COLO668 (cell line): ENCODE results near the gene THBS1.

Experiments
- DNase-seq: peaks from one replicate; lab custom pipeline; 2025; ENCODE audit not compliant: unreplicated experiment; lab: John Stamatoyannopoulos, UW

The THBS1 gene

DNA sequence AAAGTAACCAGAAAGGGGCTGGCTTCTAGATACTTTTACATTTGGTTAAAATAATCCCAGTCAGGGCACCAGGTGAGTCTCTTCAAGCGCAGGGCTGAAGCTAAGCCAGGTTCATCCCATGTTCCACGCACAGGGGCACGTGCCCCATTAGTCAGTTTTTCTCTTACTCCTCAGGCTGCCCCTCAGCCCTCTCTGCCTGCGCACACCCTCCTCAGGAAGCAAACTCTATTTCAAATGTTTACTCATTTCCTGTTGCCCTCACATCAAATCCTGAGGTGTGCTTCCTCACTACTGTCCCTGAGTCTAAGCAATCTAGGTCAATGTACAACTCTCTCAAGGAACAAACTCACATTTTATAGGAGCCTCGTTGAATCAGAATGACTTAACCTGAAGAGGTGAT lies 48.5 kb downstream of the THBS1 start:
- no peak for DNase-seq

DNA sequence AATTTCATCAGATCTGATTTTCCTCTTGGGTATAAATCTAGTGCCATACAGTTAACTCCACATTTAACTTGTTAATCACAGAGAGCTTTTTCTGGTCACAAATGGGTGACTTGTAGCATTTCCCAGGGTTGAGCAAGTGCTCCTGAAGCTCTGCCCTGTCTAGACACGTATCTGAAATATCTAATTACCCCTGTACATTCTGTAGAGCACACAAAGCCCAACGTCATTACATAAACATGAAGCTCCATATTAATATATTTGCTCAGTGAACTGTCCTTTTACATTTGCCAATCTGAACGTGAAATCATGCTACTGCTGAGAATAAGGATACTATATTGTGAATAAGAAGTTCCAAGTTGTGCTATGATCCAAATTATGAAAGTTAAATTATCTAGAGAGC lies 49.0 kb downstream of the THBS1 start:
- no peak for DNase-seq

DNA sequence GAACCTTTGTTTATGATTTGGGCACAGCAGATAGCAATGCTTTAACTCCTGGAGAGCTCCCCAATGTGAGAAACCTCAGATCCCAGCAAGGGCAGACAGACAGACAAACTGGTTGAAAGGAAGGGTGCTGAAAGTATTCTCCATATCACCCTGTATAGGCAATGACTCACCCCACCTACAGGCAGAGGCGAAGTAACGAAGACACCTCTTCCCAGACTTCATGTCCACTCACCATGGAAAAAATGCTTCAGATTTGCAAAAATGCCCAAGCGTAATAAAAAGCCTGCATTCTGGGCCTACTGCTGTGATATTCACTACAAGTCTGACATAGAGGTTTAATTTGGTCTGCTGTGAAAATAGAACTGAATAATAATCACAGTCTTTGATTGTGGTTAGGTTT lies 50.5 kb downstream of the THBS1 start:
- no peak for DNase-seq

DNA sequence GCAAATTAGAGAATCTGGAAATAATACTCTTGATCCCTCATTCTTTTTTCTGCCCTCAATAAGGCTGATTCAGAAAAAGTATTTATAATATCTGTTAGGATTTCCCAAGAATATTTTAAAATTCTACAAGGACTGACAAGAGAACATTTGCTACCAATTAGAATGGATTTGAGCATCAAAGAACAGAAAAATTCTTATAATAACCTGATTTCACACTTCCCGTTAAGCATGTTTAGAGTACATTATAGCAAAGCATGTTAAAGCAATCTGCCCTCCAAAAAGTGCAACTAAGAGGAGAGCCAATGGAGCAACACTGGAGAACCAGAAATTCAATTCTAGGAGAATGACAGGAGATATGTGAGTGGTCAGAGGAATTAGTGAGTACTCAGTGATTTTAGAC lies 57.2 kb downstream of the THBS1 start:
- no peak for DNase-seq

DNA sequence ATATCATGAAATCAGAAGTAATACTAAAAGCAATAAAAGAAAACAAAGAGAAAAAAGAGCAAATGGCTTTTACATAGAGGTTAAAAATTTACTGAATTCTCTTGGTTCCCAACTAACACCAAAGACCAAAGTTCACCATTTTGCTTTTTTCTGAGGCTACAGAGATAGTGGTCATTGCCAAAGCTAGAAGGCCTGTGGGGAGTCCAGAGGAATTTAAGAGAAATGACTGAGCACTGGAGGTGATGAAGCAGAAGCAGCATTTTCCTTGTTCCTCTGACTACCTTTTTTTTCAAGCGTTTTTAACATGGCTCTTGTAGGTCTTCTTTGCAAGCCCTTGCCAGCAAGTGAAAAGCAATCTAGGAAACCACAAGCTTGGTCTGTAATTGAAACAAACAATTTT lies 58.2 kb downstream of the THBS1 start:
- DNase-seq = no peak

DNA sequence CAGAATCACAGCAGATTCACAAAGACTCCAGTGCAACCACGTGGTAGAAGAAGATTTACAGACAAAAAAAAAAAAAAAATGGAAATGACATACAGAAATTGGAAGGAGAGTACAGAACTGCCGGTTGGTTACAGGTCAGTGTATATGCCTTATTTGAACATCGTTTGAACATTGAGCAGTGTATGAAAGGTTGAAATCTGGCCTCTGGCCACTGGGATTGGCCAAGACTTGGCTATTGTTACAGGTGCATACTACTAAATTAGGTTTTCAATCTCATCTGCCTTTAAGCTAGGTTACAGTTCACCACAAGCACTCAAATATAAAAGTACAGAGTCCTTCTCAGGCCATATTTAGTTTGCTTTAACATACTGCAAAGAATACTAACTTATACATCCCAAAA lies 59.8 kb downstream of the THBS1 start:
- no peak for DNase-seq

DNA sequence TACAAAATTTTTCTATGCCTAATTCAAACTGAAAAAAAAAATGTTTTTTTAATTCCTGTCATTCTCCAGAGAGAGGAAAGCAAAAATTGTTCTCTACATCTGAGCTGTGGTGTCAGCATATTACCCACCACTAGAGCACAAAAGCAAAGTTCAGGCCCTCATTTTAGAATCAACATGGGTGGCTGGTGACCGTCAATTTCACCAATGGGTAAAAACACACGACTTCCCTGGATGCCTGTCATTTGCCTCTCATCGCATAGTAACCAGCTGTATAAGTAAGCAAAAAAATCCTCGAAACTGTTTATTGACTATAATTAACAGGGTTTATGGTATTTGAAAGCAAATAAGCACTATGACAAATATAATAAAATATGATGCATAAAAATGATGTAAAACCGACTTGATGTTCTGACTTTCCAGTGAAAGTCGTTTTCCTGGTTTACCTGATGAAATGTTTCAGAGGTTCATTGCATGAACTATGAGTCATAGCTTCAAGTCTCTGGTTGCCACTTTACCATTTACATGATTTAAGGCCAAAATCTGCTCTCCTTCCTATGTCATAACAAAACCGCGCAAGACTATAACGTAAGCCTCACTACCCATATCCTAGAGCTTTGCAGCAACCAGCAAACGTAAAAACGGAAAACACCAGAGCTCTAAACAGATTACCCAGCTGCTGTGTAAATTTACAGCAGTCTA lies 60.5 kb downstream of the THBS1 start:
- no peak for DNase-seq

DNA sequence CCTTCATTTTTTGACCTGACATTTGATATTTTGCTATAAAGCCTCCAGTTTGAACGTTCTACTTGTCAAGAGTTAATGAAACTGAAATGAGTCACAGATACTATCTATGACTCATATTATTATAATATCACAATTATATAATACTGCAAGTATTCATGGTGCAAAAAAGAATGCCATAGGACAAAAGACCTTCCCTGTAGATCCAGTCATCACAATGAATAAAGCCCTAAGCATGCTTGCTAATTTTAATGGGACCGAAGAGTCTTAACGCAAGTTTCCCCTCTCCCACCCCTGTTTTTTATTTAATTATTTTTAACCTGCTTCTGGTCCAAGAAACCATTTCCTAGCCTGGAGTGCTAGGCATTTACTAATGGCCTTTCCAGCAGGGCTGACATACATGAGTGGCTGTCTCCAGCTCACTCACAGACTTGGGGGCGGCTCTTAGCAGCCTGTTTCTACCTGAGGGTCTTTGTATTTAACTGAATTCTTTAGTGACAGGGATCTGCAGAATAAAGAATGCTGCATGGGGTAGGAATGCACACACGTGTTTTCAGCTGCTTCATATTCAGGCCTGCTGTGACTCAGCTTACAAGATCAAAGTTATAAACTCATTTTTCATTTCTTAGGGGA lies 61.2 kb downstream of the THBS1 start:
- no peak for DNase-seq

DNA sequence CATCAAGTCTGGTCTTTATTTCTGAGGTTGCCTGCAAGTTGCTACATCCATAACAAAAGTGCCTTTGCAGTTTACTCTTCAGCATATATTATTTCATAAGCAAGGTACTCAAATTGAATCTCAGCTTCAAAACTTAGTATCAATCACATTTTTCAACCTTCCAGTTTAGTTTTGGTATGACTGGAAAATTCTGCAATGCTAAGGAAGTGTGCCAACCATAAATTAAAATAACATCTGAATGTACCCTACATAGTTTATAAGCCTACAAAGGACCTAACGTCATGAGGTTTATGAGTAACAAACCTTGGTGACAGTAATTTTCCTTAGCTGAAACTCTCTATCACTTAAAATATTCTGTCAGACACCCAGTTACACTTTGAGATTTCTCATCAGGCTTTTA lies 62.8 kb downstream of the THBS1 start:
- no peak for DNase-seq

DNA sequence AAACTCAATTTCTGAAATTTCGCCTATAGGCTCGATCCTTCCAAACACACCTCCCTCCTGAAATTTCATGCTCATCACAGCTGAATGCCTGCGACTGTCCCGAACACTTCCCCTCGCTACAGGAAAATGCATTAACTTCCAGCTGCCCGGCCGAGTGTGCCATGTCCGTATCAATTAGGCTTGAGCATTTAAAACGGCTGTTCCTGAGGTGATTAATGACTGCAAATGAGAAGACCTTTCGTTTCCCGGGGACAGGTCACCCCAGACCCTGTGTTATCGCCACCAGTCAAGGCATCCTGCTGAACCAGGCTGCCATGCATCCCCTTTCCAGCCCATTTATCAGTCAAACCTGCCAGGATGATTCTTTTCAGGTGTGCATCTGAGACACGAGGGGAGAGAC lies 63.3 kb downstream of the THBS1 start:
- no peak for DNase-seq

DNA sequence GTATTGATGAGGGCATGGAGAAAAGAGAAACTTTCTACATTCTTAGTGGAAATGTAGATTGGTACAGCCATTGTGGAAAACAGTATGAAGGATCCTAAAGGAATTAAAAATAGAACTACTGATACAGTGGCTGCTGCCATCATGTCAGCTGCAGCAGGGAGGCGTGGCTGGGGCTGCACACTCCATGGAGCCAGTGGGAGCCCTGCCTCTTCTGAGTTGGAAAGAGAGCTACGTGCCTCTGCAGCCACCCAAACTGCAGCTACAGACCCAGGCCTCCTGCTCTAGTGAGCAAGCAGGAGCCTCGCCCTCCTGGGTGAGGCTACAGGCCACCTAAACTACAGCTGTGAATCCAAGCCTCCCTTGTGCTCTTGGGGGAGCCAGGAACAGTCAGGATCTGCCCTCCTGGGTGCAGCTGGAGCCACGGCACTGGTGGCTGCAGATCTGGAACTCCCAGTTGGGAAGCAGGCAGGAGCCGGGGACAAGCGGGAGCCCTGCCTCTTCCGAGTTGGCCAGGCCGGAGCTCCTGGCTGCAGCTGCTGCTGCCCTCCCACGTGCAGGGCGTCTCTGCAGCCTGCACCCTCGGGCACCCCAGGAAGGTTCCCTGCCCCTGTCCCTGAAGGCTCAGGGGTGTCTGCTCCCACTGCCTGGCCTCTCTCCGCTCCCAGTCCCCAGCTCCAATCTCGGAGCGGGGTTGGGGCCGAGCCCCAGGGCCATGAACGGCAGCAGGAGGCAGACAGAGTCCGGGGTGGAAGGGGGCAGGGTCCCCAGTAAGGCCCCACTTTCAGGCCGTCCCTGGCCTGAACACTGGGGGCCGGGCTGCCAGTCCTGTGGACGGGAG lies 64.5 kb downstream of the THBS1 start:
- no peak for DNase-seq

DNA sequence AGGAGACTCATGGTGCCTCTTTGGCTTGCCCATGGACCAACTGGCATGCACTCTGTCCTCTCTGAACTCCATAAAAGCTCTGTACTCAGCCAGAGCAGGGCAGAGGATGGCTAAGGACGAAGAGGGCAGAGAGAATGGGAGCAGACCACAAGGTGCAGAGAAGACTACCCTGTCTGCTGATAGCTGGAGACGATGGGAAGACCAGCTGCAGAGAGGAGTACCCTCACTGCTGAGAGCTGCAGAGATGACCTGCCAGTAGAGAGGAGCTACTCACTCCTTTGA lies 65.0 kb downstream of the THBS1 start:
- no peak for DNase-seq

DNA sequence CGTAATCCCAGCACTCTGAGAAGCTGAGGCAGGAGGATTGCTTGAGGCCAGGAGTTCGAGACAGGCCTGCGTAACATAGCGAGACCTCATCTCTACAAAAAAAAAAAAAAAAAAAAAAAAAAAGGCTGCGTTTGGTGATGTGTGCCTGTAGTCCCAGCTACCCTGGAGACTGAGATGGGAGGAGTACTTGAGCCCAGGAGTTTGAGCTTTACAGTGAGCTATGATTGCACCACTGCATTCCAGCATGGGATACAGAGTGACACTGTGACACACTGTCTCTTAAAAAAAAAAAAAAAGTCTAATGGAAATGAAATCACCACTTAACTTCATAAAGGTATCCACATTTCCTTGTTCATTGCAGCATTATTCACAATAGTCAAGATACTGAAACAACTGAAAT lies 65.5 kb downstream of the THBS1 start:
- no peak for DNase-seq
